Glomerular visceral epithelial cell (primary cell): ENCODE measurements around the gene SERTAD1.

Source experiments
- DNase-seq: peaks from one replicate; pipeline ENCODE4 v3.0.0-alpha.2; 2016; ENCODE audit errors: extremely low spot score

Gene SERTAD1

GRCh38 chr19:40400559-40400958 is 25.2 kb downstream of the SERTAD1 start:
- DNase-seq, result no peak

GRCh38 chr19:40398417-40399131 is 27.2 kb downstream of the SERTAD1 start:
- DNase-seq, result no peak

DNA sequence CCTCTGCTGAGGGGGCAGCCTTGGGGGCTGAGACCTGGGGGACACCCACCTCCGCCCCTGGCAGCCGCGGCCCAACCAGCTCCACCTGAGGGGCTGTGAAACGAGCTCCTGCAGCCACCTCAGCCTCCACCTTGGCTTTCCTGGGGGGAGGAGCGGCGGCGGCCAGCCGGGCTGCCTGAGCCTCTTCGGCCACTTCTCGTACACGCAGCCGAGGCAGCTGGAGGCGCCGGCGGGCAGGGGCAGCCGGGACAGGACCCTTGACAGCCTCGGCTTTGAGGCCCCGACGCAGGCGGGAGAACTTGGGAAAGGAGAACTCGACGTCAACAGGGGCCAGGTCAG is 28.3 kb downstream of the SERTAD1 start:
- DNase-seq, result no peak

GRCh38 chr19:40396886-40397567 is 28.8 kb downstream of the SERTAD1 start:
- no peak for DNase-seq

- DNase-seq, result no peak
Measured at GRCh38 chr19:40395956-40396355, 29.8 kb downstream of the SERTAD1 start.

GRCh38 chr19:40394816-40395210 is 31.0 kb downstream of the SERTAD1 start:
- peak; percentile 32 for DNase-seq

DNA sequence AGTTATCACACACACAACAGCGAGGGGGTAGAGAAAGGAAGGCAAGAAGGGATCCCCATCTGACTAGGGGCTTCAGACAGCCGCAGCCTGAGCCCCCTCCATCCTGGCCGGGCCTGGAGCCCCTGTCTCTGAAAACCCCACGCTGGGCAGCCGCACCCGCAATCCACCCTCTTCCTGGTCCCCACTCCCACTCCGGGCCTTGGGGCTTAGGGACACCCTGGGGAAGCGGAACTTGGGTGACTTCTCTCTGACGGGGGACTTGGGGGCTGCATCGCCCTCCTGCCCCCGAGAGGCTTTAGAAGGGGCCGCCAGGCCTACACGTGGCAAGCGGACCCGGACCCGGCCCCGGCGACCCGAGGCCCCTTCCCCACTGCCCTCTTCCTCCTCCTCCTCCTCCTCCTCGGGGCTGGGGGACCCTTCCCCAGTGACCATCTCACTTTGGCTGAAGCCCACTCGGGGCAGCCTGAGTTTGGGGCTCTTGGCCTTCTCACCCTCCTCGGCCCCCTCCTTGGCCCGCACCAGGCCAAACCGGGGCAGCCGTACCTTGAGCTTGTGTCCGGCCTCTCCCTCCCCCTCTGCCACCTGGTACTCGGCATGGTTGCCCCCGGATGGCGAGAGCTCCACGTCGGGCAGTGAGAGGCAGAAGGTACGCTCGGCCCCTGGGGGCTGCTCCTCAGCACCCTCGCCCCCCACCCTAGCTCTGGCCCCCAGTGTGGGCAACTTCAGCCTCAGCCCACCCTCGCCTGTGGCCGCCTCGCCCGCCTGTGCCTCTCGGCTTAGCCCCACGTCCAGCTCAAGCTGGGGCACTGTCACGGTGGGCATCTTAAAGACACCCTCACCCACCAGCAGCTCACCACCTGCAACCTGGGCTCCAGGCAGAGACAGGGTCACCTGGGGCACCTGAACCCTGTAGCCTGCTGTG is 31.6 kb downstream of the SERTAD1 start:
- DNase-seq, result no peak

DNA sequence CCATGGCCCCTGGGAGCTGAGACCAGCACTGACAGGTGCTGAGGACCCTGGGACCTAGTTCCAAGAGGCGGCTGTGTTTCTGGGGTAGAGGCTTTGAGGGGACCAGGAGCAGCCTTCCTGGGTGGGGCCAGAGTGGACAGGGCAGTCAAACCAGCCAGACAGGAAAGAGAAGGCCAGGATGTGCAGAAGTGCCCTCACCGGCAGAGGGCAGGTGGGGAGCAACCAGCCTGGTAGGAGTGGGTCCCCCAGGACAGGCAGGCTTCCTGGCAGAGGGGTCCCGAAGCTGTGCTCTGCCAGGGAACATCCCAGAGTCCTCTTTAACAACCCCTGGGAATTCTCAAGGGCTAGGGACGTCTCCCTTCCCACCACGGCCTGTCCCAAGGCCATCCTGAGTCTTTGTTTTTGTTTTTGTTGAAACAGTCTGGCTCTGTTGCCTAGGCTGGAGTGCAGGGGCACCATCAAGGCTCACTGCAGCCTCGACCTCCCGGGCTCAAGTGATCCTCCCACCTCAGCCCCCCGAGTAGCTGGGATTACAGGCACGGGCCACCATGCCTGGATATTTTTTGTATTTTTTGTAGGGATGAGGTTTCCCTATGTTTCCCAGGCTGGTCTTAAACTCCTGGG is 32.8 kb downstream of the SERTAD1 start:
- no peak for DNase-seq

DNA sequence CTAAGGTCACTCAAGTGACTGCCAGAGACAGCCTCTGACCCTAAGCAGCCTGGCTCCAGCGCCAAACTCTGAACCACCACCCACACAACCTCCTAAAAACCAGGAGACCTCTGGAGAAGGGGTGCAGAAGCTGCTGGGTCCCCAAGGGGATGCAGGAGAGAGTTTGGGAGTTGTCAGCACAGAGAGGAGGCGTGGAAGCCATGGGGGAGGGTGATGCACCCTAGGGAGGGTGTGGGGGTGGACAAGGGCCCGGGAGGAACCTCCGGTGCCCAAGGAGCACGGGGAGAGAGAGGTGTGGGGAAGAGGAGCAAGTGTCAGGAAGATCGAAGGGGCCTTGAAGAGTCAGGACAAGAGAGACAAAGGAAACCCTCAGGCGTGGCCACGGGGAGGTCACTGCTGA is 33.7 kb downstream of the SERTAD1 start:
- DNase-seq, result no peak

GRCh38 chr19:40390084-40390742 is 35.6 kb downstream of the SERTAD1 start, which contains the start of gene HIPK4:
Gene HIPK4, minus strand, starts transcription at chr19:40390181. Its CDS starts 279 bp downstream, at chr19:40389902.
- no peak for DNase-seq

DNA sequence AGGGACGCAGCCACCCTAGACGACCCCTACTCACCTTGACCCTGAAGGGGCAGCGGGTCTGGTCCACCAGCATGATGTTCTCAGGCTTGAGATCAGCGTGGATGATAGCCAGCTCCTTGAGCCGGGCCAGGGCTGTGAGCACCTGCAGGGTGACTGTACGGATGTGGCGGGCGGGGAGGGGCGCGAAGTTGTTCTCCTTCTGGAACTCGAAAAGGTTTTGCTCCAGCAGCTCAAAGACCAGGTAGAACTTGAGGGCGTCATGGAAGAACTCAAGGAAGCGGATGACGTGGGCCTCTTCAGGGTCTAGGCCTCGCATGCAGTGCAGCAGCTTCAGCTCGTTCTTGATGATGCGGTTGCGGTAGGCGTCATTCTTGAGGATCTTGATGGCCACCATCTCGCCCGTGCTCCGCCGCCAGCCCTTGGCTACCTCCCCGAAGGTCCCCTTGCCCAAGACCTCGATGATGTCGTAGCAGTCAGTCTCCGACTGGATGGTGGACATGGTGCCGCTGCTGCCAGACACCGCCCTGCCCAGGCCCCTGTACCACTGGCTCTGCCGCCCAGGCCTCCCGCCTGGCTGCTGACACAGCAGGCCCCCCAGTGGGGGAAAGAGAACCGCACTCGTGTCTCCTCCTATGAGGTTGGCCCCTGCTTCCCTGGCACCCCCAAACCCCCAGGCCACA is 36.2 kb downstream of the SERTAD1 start:
- DNase-seq, result no peak

DNA sequence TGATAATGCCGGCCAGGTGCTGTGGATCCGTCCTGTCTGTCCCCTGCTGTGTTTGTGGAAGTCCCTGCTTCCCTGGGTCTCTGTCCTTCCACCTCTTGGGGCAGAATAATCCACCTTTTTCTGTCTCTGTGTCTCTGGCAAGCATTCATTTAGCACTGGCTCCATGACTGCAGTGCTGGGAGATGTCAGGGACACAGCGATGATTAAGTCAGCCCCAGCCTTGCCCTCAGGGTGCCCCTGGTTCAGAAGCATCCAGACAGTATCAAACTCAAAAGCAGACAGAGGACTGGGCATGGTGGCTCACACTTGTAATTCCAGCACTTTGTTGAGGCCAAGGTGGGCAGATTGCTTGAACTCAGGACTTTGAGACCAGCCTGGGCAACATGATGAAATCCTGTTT is 37.3 kb downstream of the SERTAD1 start:
- no peak for DNase-seq

- DNase-seq, result no peak
Measured at GRCh38 chr19:40387155-40387554, 38.6 kb downstream of the SERTAD1 start.

GRCh38 chr19:40383668-40384248 is 42.0 kb downstream of the SERTAD1 start:
- DNase-seq, result no peak

GRCh38 chr19:40381321-40381720 is 44.5 kb downstream of the SERTAD1 start:
- no peak for DNase-seq

GRCh38 chr19:40380199-40381037 is 45.4 kb downstream of the SERTAD1 start:
- no peak for DNase-seq

DNA sequence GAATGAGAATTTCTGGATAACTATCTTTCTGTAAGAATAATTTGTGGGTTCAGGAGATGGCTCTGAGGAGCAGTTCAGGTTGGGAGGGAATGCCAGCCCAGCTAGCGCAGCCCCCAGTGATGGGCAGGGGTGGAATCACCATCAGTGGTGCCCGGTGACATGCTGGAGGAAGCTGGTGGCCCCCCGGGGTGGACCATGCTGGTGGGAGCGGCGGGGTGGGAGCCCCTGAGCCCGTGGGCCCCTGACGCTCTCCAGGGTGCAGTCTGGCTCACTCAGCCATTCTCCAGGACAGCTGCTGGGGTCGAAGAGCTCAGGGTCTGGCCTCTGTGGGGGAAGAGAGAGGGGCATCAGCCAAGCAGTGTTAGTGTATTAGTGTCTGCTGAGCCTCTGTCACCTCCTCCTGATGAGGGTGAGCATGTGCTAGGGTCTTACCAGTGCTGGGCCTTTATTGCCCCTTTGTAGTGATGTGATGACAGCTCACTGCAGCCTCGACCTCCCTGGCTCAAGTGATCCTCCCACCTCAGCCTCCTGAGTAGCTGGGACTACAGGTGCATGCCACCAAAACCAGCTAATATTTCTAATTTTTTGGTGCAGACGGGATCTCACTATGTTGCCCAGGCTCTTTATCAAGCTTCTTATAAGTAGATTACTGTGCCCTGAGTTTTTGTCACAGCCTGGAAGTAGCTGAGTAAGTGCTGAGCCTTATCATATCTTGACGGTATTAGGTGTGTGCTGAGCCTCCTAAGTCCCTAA is 46.2 kb downstream of the SERTAD1 start:
- no peak for DNase-seq

DNA sequence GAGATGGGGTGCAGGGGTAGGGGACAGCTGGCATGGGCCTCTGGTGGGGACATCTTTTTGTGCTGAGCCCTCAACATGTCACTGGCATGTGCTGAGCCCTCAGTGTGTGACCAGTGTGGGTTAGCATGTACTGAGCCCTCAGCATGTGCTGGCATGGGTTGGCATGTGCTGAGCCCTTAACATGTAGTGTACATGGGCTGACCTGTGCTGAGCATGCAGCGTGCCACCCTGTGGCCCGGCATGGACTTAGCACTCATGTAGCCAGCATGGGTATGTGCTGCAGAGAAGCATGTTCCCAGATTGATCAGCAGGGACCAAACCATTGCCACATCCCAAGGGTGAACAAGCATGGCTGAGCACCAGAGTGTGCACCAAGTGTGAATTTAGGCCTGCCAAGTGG is 47.3 kb downstream of the SERTAD1 start:
- DNase-seq, result no peak

DNA sequence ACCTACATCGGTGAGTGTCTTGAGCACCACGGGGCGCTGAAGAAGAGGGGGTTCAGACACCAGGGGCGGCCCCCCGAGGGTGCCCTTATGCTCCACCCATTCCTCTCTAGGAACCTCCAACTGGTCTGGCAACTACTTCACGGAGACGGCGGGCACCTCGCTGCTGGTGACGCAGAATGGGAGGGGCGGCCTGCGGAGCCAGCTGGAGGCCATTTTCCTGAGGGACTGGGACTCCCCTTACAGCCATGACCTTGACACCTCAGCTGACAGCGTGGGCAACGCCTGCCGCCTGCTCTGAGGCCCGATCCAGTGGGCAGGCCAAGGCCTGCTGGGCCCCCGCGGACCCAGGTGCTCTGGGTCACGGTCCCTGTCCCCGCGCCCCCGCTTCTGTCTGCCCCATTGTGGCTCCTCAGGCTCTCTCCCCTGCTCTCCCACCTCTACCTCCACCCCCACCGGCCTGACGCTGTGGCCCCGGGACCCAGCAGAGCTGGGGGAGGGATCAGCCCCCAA is 47.9 kb downstream of the SERTAD1 start:
- no peak for DNase-seq
